Esophagus muscularis mucosa (tissue), 3 donors: ENCODE measurements around the gene FGF14.

Experiments used
- EP300 ChIP-seq: sonication (generic); formaldehyde crosslinking; IDR thresholded peaks from one replicate; pipeline ENCODE4 v1.6.1; 2017; ENCODE audit warnings: antibody characterized with exemption
- TF ChIP-seq, protein P1 (sequence below), 3 experiments: fragments of 200-600 bp in 2 of 3; fragments of 450-650 bp in 1 of 3; sonication (generic) in 2 of 3; IDR thresholded peaks; one replicate each; pipeline ENCODE4 v1.5.1; 2017 to 2019; ENCODE audit warnings: antibody characterized with exemption in 3 of 3, mild to moderate bottlenecking in 2 of 3, moderate library complexity in 1 of 3

DNA sequence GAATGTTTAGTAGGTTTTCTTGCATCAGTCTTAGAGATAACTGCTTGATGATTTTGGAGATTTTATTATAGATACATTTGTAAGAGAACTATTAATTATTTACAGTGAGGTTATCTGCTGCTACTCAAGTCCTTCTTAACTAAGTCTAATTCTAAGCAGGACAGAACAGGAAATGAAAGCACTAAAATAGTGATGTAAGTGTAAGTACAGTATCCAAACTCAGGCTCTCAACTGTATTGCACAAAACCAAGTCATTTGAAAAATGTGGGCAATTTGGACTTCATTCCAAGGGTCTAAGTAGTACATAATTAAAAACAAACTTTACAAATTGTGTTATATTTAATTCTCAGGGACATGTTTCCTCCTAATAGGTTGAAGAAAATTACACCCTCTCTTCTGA, 532.3 kb downstream of the FGF14 start:
- TF ChIP-seq, protein P1, sequence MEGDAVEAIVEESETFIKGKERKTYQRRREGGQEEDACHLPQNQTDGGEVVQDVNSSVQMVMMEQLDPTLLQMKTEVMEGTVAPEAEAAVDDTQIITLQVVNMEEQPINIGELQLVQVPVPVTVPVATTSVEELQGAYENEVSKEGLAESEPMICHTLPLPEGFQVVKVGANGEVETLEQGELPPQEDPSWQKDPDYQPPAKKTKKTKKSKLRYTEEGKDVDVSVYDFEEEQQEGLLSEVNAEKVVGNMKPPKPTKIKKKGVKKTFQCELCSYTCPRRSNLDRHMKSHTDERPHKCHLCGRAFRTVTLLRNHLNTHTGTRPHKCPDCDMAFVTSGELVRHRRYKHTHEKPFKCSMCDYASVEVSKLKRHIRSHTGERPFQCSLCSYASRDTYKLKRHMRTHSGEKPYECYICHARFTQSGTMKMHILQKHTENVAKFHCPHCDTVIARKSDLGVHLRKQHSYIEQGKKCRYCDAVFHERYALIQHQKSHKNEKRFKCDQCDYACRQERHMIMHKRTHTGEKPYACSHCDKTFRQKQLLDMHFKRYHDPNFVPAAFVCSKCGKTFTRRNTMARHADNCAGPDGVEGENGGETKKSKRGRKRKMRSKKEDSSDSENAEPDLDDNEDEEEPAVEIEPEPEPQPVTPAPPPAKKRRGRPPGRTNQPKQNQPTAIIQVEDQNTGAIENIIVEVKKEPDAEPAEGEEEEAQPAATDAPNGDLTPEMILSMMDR (IDR thresholded peaks at IDR 0.05) = no peak
- no peak for TF ChIP-seq EP300
